RWPE1 (cell line): Measurements from ENCODE around the gene PREPL.

Experiments
- CTCF ChIA-PET: fragments of 350-600 bp; sonication (Branson Sonifier 250); formaldehyde crosslinking; extraction: SDS; loops from one replicate; lab custom pipeline; 2021; lab: Yijun Ruan, JAX
- POLR2A ChIA-PET: fragments of 400-600 bp; formaldehyde crosslinking; extraction: SDS; loops from one replicate; lab custom pipeline; 2020; ENCODE audit warnings: antibody characterized with exemption; ENCODE audit not compliant: low non-redundant PET; lab: Yijun Ruan, JAX
- DNase-seq: peaks from one replicate; pipeline ENCODE4 v3.0.0; 2012; ENCODE audit warnings: low spot score
- H3K27ac ChIP-seq: fragments of 450-650 bp; 2 replicates; pipeline ENCODE4 v1.5.1; 2017
- TF ChIP-seq, protein P1 (sequence below): fragments of 450-650 bp; conservative IDR thresholded peaks from 2 replicates; pipeline ENCODE4 v1.5.1; 2017; ENCODE audit warnings: low read depth, mild to moderate bottlenecking

Gene PREPL

GRCh38 chr2:44325897-44326296, 35.4 kb downstream of the PREPL start:
- POLR2A ChIA-PET, result no interaction called here
- no peak overlapping the region for H3K27ac ChIP-seq
- CTCF ChIA-PET, result no interaction called here
- TF ChIP-seq, protein P1, sequence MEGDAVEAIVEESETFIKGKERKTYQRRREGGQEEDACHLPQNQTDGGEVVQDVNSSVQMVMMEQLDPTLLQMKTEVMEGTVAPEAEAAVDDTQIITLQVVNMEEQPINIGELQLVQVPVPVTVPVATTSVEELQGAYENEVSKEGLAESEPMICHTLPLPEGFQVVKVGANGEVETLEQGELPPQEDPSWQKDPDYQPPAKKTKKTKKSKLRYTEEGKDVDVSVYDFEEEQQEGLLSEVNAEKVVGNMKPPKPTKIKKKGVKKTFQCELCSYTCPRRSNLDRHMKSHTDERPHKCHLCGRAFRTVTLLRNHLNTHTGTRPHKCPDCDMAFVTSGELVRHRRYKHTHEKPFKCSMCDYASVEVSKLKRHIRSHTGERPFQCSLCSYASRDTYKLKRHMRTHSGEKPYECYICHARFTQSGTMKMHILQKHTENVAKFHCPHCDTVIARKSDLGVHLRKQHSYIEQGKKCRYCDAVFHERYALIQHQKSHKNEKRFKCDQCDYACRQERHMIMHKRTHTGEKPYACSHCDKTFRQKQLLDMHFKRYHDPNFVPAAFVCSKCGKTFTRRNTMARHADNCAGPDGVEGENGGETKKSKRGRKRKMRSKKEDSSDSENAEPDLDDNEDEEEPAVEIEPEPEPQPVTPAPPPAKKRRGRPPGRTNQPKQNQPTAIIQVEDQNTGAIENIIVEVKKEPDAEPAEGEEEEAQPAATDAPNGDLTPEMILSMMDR, result no peak
- no peak for DNase-seq

GRCh38 chr2:44324971-44325426, 36.3 kb downstream of the PREPL start:
- CTCF ChIA-PET, result interaction anchor here (0.6 kb wide), 1 partner anchor 787 kb away, joined by 3 read pairs; no protein-coding TSS in a partner anchor
- TF ChIP-seq, protein P1, result no peak
- DNase-seq, result no peak
- no peak overlapping the region for H3K27ac ChIP-seq
- POLR2A ChIA-PET, result no interaction called here

GRCh38 chr2:44321360-44321759, 39.9 kb downstream of the PREPL start:
- POLR2A ChIA-PET, result no interaction called here
- DNase-seq, result no peak
- H3K27ac ChIP-seq, result no peak overlapping the region
- CTCF ChIA-PET, result interaction anchor here (0.6 kb wide), 1 partner anchor 13 kb away, joined by 3 read pairs; no protein-coding TSS in a partner anchor
- TF ChIP-seq, protein P1, result no peak

- POLR2A ChIA-PET, result no interaction called here
- CTCF ChIA-PET, result no interaction called here
- no peak for DNase-seq
- TF ChIP-seq, protein P1, result no peak
- H3K27ac ChIP-seq, result no peak overlapping the region
Observed at GRCh38 chr2:44320832-44321231, 40.5 kb downstream of the PREPL start.

DNA sequence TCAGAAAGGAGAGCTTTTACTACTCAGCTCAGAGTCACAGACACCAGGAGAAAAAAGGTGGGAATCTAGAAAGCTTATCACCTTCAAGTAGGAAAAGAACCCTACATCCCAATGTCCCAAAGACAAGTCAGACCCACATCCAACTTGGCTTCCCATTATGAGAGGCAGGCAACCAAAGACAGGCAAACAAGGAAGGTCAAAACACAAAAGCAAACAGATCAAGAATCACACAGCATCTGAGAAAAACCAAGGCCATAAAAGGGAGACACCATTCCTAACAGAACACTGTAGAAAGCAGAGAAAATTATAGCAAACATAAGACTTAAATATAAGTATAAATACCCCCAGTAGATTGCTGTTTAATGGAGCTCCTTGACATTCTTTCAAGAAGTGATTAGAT, 45.3 kb downstream of the PREPL start:
- H3K27ac ChIP-seq, result no peak overlapping the region
- DNase-seq, result no peak
- ChIA-PET CTCF (no interaction called here), POLR2A (interaction anchor here (0.7 kb wide), 1 partner anchor 259 kb away, joined by 11 read pairs; no protein-coding TSS in a partner anchor)
- TF ChIP-seq, protein P1, result no peak

GRCh38 chr2:44314362-44314761, 46.9 kb downstream of the PREPL start:
- H3K27ac ChIP-seq, result no peak overlapping the region
- ChIA-PET POLR2A (no interaction called here), CTCF (interaction anchor here (1.3 kb wide), 1 partner anchor 270 kb away, joined by 3 read pairs; no protein-coding TSS in a partner anchor)
- TF ChIP-seq, protein P1, result no peak
- DNase-seq, result no peak

- POLR2A ChIA-PET, result no interaction called here
- DNase-seq, result no peak
- no peak overlapping the region for H3K27ac ChIP-seq
- TF ChIP-seq, protein P1, result no peak
- CTCF ChIA-PET, result no interaction called here
Observed at GRCh38 chr2:44310287-44310686, 51.0 kb downstream of the PREPL start.
